GM23248 (cell line): Measurements from ENCODE around the gene TMEM270. TPM values are rescaled to one million over a fixed set of nuclear protein-coding genes. Genes with fewer than 3 reads are reported as not detected.

ENCODE experiments used
- DNase-seq: peaks from one replicate; pipeline ENCODE4 v3.0.0-alpha.2; 2015
- H2AFZ ChIP-seq: fragments of 200-600 bp; sonication (generic); 2 replicates; pipeline ENCODE4 v1.6.1; 2016; ENCODE audit warnings: antibody characterized with exemption
- H3F3A ChIP-seq: fragments of 200-600 bp; sonication (generic); 2 replicates; pipeline ENCODE4 v1.6.1; 2016; ENCODE audit warnings: mild to moderate bottlenecking, antibody characterized with exemption, mixed run types; ENCODE audit not compliant: insufficient read depth
- H3K27ac ChIP-seq: fragments of 200-600 bp; sonication (generic); 2 replicates; pipeline ENCODE4 v1.5.1; 2016; ENCODE audit warnings: mild to moderate bottlenecking
- H3K27me3 ChIP-seq: fragments of 200-600 bp; sonication (generic); replicated peaks from 2 replicates; pipeline ENCODE4 v1.6.1; 2016; ENCODE audit warnings: mild to moderate bottlenecking; ENCODE audit not compliant: insufficient read depth
- H3K36me3 ChIP-seq: fragments of 200-600 bp; sonication (generic); 2 replicates; pipeline ENCODE4 v1.6.1; 2016; ENCODE audit warnings: low read depth, mild to moderate bottlenecking
- H3K4me1 ChIP-seq: fragments of 200-600 bp; sonication (generic); 2 replicates; pipeline ENCODE4 v1.6.1; 2016; ENCODE audit warnings: mild to moderate bottlenecking; ENCODE audit not compliant: insufficient read depth
- H3K4me2 ChIP-seq: fragments of 200-600 bp; sonication (generic); one replicate; pipeline ENCODE4 v1.6.1; 2016; ENCODE audit warnings: mild to moderate bottlenecking; ENCODE audit not compliant: unreplicated experiment
- H3K4me3 ChIP-seq: fragments of 200-600 bp; sonication (generic); 2 replicates; pipeline ENCODE4 v1.5.1; 2016; ENCODE audit warnings: mild to moderate bottlenecking
- H3K79me2 ChIP-seq: fragments of 200-600 bp; sonication (generic); 2 replicates; pipeline ENCODE4 v1.6.1; 2016; ENCODE audit warnings: mild to moderate bottlenecking; ENCODE audit not compliant: insufficient read depth
- H3K9ac ChIP-seq: fragments of 200-600 bp; sonication (generic); 2 replicates; pipeline ENCODE4 v1.6.1; 2016; ENCODE audit warnings: mild to moderate bottlenecking
- H3K9me2 ChIP-seq: fragments of 200-600 bp; sonication (generic); 2 replicates; pipeline ENCODE4 v1.6.1; 2016; ENCODE audit warnings: mixed run types, mild to moderate bottlenecking, moderate library complexity; ENCODE audit not compliant: insufficient read depth
- H3K9me3 ChIP-seq: fragments of 200-600 bp; sonication (generic); one replicate; pipeline ENCODE4 v1.6.1; 2017; ENCODE audit warnings: low read depth
- H4K20me1 ChIP-seq: fragments of 200-600 bp; sonication (generic); 2 replicates; pipeline ENCODE4 v1.6.0; 2016; ENCODE audit not compliant: insufficient read depth
- EZH2 ChIP-seq: fragments of 200-600 bp; sonication (generic); IDR thresholded peaks from 2 replicates; pipeline ENCODE4 v1.6.1; 2018; ENCODE audit warnings: antibody characterized with exemption, mild to moderate bottlenecking; ENCODE audit not compliant: insufficient read depth, poor library complexity, severe bottlenecking
- EZH2phosphoT487 ChIP-seq: fragments of 200-600 bp; sonication (generic); IDR thresholded peaks from 2 replicates; pipeline ENCODE4 v1.6.1; 2018; ENCODE audit warnings: antibody characterized with exemption, moderate library complexity, mild to moderate bottlenecking, low read depth; ENCODE audit not compliant: insufficient read depth
- WGBS, 2 experiments: methylation state at CpG; one replicate each; pipeline ENCODE4 v1.1.6; 2015 to 2017; ENCODE audit warnings: low lambda C conversion rate in 2 of 2, low coverage in 1 of 2; ENCODE audit errors: missing lambda C conversion rate in 2 of 2; 5-methylcytosine and 5-hydroxymethylcytosine counted together
- in situ Hi-C: fragments of 300-500 bp; cut with MboI; formaldehyde crosslinking; loops from 2 replicates; pipeline ENCODE4 v1.15.0; 2020
- polyA plus RNA-seq: library from polyadenylated mRNA; unstranded; fragments of >200 nt; fragmentation: Nextera tagmentation; extraction: Ambion mirVana; gene quantifications from 2 replicates; pipeline ENCODE4 v1.2.1, GENCODE V29; 2016
- total RNA-seq: library from RNA; depleted of rRNA; stranded (reverse); fragments of >200 nt; shearing (Covaris generic); gene quantifications from 2 replicates; pipeline ENCODE4 v1.2.3, GENCODE V29; 2014

The TMEM270 gene
- total and polyA plus RNA-seq, 2 experiments from 2014 or later, result not detected

DNA sequence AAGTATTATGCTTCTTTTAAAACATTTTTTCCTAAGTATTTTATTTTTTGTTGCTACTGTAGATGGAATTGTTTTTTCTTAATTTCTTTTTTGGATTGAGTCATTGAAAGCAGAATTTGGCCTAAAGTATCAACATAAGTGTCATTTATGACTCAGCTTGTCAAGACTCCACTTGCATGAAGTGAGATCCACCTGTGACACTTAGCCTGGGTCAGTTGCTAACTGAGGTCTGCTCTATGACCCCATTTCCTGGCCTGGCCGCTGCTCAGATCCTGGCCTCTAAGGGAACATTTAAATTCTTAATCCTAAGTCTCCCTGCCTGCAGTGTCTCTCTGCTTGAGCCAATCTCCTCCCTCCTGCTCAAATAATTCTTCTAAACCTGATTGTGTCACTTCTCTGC, 35.5 kb downstream of the TMEM270 start:
- 0% methylated on average over 1 of the region's 1 CpG for WGBS, 2 experiments

DNA sequence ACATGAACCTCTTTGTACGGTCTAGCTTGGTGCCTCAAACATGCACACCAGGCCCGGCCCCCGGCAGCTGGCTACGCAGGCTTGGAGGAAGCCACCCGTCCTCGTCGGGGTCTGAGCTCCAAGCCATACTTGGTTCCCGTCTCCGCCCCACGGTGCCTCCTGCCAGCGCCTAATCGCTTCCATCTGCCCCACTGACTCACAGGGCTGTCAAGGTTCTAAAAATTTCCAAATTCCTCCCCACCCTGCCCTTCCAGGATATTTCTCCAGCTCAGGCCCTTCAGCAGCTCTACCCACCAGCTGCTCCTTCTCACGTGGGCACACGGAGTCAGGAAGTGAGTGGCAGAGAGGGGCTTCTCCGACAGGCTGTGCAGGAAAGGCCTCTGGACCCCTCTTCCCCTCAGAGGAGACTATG, 38.8 kb downstream of the TMEM270 start:
- Histone ChIP-seq H4K20me1 (no peaks in the 10 kb centered on the region), H3K4me1 (peaks cover 51% of the 10 kb centered on the region), H3F3A (peaks cover 28% of the 10 kb centered on the region), H2AFZ (0 out of 2 replicates have a peak overlapping the region, but pooled peaks have one; percentile 11), H3K9me2 (no peaks in the 10 kb centered on the region), H3K9ac (peak overlapping the region; percentile 78), H3K27ac (peak overlapping the region; percentile 92), H3K4me3 (no peak overlapping the region), H3K4me2 (peak overlapping the region; percentile 54), H3K79me2 (no peaks in the 10 kb centered on the region), H3K27me3 (no peaks in the 10 kb centered on the region), H3K36me3 (no peaks in the 10 kb centered on the region), H3K9me3 (no peaks in the 10 kb centered on the region)
- in situ Hi-C loops, result no loop called here
- peak; percentile 97 for DNase-seq
- TF ChIP-seq EZH2phosphoT487 (no peak), EZH2 (no peak)
- WGBS, 2 experiments, result 1 to 3% methylated on average over 14 to 15 of the region's 15 CpGs

More for the DNA sequence above, 35.5 kb downstream of the TMEM270 start:
- Histone ChIP-seq H3K27me3 (no peaks in the 10 kb centered on the region), H3K4me2 (peak overlapping the region; percentile 43), H4K20me1 (no peaks in the 10 kb centered on the region), H3K4me3 (no peak overlapping the region), H3K9me2 (no peaks in the 10 kb centered on the region), H3K9me3 (no peaks in the 10 kb centered on the region), H3K9ac (peak overlapping the region; percentile 75), H3K36me3 (no peaks in the 10 kb centered on the region), H2AFZ (no peak overlapping the region), H3F3A (peaks cover 46% of the 10 kb centered on the region), H3K27ac (peak overlapping the region; percentile 97), H3K79me2 (no peaks in the 10 kb centered on the region), H3K4me1 (peaks cover 80% of the 10 kb centered on the region)
- in situ Hi-C loops, result no loop called here
- peak; percentile 76 for DNase-seq
- TF ChIP-seq EZH2phosphoT487 (no peak), EZH2 (no peak)

DNA sequence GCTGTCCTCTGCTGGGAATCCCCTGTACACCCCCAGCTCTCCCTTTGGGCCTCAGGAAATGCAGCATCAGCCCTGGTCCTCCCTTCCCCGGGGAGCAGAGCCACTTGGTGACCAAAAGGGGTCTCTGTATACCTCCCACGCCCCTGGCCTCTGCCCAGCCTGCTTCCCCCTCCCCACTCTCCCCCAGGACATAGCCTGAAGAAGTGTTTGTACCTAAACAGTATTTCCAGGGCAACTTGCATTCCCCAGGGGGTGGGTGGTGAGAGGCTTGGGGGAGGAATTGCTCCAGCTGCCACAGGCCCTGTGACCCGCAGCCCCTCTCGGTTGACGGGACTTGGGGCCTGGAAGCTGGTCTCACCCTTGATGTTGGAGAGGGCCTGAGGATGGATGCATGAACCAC, 39.3 kb downstream of the TMEM270 start:
- in situ Hi-C loops, result no loop called here
- Histone ChIP-seq H3K4me1 (peaks cover 53% of the 10 kb centered on the region), H4K20me1 (no peaks in the 10 kb centered on the region), H3K4me2 (peak overlapping the region; percentile 54), H3K9me2 (no peaks in the 10 kb centered on the region), H2AFZ (0 out of 2 replicates have a peak overlapping the region, but pooled peaks have one; percentile 11), H3K27ac (peak overlapping the region; percentile 92), H3F3A (peaks cover 27% of the 10 kb centered on the region), H3K36me3 (no peaks in the 10 kb centered on the region), H3K4me3 (no peak overlapping the region), H3K9ac (peak overlapping the region; percentile 78), H3K9me3 (no peaks in the 10 kb centered on the region), H3K79me2 (no peaks in the 10 kb centered on the region), H3K27me3 (no peaks in the 10 kb centered on the region)
- TF ChIP-seq EZH2 (no peak), EZH2phosphoT487 (no peak)
- peak; percentile 51 for DNase-seq
- WGBS, 2 experiments, result 17 to 21% methylated on average over 5 of the region's 5 CpGs

DNA sequence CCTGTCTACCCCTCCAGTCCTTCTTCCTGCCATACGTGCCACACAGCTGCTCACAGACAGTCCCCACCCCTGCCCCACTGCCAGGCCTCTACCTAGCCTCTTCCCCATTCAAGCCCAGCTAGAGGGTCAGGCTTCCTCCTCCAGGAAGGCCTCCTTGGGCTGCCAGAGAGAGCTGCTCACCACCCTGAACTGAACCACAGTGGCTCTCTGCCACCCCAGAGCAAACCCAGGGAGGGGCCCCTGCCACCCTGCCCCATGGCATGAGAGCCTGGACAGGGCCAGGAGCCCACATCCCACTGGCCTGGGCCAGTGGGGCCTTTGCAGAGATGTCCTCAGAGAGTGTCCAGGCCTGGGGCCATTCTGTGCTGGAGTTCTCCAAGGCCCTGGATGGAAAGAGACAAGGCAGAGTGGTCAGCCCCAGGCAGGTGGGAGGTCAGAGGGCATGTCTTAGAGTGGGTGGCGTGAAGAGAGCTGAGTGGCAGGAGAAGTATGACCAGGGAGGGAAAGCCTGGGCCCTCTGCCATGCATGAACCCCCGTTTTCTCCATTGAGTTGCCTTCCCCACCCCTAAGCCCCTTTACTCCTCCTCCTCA, 40.4 kb downstream of the TMEM270 start:
- H3K4me2 ChIP-seq, result no peak overlapping the region
- H3K79me2 ChIP-seq, result no peaks in the 10 kb centered on the region
- H3K27me3 ChIP-seq, result no peaks in the 10 kb centered on the region
- no peaks in the 10 kb centered on the region for H3K9me2 ChIP-seq
- no peak overlapping the region for H3K27ac ChIP-seq
- no peaks in the 10 kb centered on the region for H3K36me3 ChIP-seq
- DNase-seq, result no peak
- no peaks in the 10 kb centered on the region for H4K20me1 ChIP-seq
- TF ChIP-seq EZH2 (no peak), EZH2phosphoT487 (no peak)
- peaks cover 42% of the 10 kb centered on the region for H3K4me1 ChIP-seq
- no peaks in the 10 kb centered on the region for H3K9me3 ChIP-seq
- no peak overlapping the region for H2AFZ ChIP-seq
- H3K9ac ChIP-seq, result peak overlapping the region; percentile 78; the same call in 1 of the 2 replicates
- peaks cover 17% of the 10 kb centered on the region for H3F3A ChIP-seq
- in situ Hi-C loops, result no loop called here
- WGBS, 2 experiments, result 86 to 100% methylated on average over 2 to 3 of the region's 3 CpGs
- no peak overlapping the region for H3K4me3 ChIP-seq
